ENCODE measurements around the gene KLF2. TPM values are rescaled to one million over a fixed set of nuclear protein-coding genes. Genes with fewer than 3 reads are reported as not detected.

Gene KLF2
- total and polyA plus RNA-seq, 10 of the 15 experiments (the other 5 are each of a cell fraction or from before 2014, with no cell fraction given), result 0.16 to 13.7 (median 1.0) TPM

- Histone ChIP-seq H3K4me3 (no peak overlapping the region), H3K9me3 (replicated peaks; ENCODE audit: control insufficient read depth, insufficient read depth, low read length) (no peaks in the 10 kb centered on the region), H3K27me3 (replicated peaks in 1 of 2; ENCODE audit: control insufficient read depth in 2 of 2, insufficient read depth in 2 of 2, low read length in 1 of 2) (no peaks in the 10 kb centered on the region), H3K36me3 (ENCODE audit: control insufficient read depth in 2 of 2, insufficient read depth in 2 of 2, low read length in 1 of 2) (peaks cover 0 to 9% of the 10 kb centered on the region in 2 experiments; a peak in 2 of 4 replicates), H2AFZ (ENCODE audit: control insufficient read depth, low read depth, low read length) (no peak overlapping the region), H3K4me1 (ENCODE audit: control insufficient read depth, insufficient read depth, low read length) (peaks cover 77% of the 10 kb centered on the region), H3K79me2 (ENCODE audit: control insufficient read depth, insufficient read depth, low read length) (no peaks in the 10 kb centered on the region), H3K4me2 (ENCODE audit: control insufficient read depth, insufficient read depth) (peak overlapping the region; percentile 84; the same call in 1 of the 2 replicates), H3K27ac (ENCODE audit: control insufficient read depth, insufficient read depth) (peak overlapping the region; percentile 90; the same call in 1 of the 2 replicates), H3K9ac (ENCODE audit: control insufficient read depth, insufficient read depth, low read length) (no peak overlapping the region), H4K20me1 (ENCODE audit: control insufficient read depth, insufficient read depth) (no peaks in the 10 kb centered on the region)
- WGBS (ENCODE audit: insufficient coverage, insufficient replicate concordance, low lambda C conversion rate, missing lambda C conversion rate), result 79% methylated on average over 18 of the region's 18 CpGs
- no peak for ATAC-seq
- no peak for DNase-seq (ENCODE audit: low read depth, low spot score)
- ChIA-PET SMC1A (ENCODE audit: uncharacterized antibody, unreplicated experiment) (interaction anchor here (1.3 to 4.1 kb wide), 3 partner anchors 14 to 25 kb away, joined by 6 to 42 read pairs (median 30); no protein-coding TSS in a partner anchor), CTCF (interaction anchor here (1.4 to 2.2 kb wide), 3 partner anchors 14 to 122 kb away, joined by 3 to 11 read pairs (median 6); no protein-coding TSS in a partner anchor), RAD21 (ENCODE audit: unreplicated experiment) (interaction anchor here (1.3 kb wide), 1 partner anchor 26 kb away, joined by 7 read pairs; no protein-coding TSS in a partner anchor), POLR2A (interaction anchor here (0.9 to 2.6 kb wide), 2 partner anchors 14 to 38 kb away, joined by 3 to 9 read pairs; no protein-coding TSS in a partner anchor)
- in situ Hi-C loops (cut with MboI), result no loop called here
- no TSS peak for BruUV-seq (replicated peaks)
- intact Hi-C loops (cut with micrococcal nuclease; ENCODE audit: unreplicated experiment), result no loop called here
- FAIRE-seq, result no peak
- TF ChIP-seq ZNF592 (IDR thresholded peaks at IDR 0.05), result no peak
- TF ChIP-seq HDGF (IDR thresholded peaks at IDR 0.05), result 0 out of 2 replicates have a peak, but pooled peaks have one; percentile 49
These were observed 44.0 kb downstream of the KLF2 start for GRCh38 chr19:16368385-16369305.
